Hepatocyte (in vitro differentiated cells): Measurements from ENCODE around the gene SMARCD3. TPM values are rescaled to one million over a fixed set of nuclear protein-coding genes. Genes with fewer than 3 reads are reported as not detected.

Experiments used
- DNase-seq: peaks from one replicate; pipeline ENCODE4 v3.0.0-alpha.2; 2016; ENCODE audit warnings: low spot score
- H2AFZ ChIP-seq: fragments of 200-600 bp; sonication (generic); 2 replicates; pipeline ENCODE4 v1.6.0; 2016; ENCODE audit warnings: antibody characterized with exemption, mild to moderate bottlenecking
- H3K27ac ChIP-seq: fragments of 200-600 bp; sonication (generic); 2 replicates; pipeline ENCODE4 v1.5.1; 2016; ENCODE audit warnings: mild to moderate bottlenecking
- H3K27me3 ChIP-seq: fragments of 200-600 bp; sonication (generic); 2 replicates; pipeline ENCODE4 v1.6.1; 2016
- H3K36me3 ChIP-seq: fragments of 200-600 bp; sonication (generic); replicated peaks from 2 replicates; pipeline ENCODE4 v1.5.1; 2016; ENCODE audit warnings: low read depth; ENCODE audit not compliant: insufficient read depth
- H3K4me1 ChIP-seq: fragments of 200-600 bp; sonication (generic); 2 replicates; pipeline ENCODE4 v1.5.1; 2016; ENCODE audit warnings: mild to moderate bottlenecking, moderate library complexity; ENCODE audit not compliant: insufficient read depth
- H3K4me2 ChIP-seq: fragments of 200-600 bp; sonication (generic); 2 replicates; pipeline ENCODE4 v1.6.0; 2016
- H3K4me3 ChIP-seq: fragments of 200-600 bp; sonication (generic); 2 replicates; pipeline ENCODE4 v1.5.1; 2016; ENCODE audit warnings: mild to moderate bottlenecking
- H3K79me2 ChIP-seq: fragments of 200-600 bp; sonication (generic); 2 replicates; pipeline ENCODE4 v1.6.0; 2017; ENCODE audit warnings: mild to moderate bottlenecking
- H3K9me2 ChIP-seq: fragments of 200-600 bp; sonication (generic); replicated peaks from 2 replicates; pipeline ENCODE4 v1.6.0; 2017; ENCODE audit warnings: mild to moderate bottlenecking; ENCODE audit not compliant: insufficient read depth
- H3K9me3 ChIP-seq: fragments of 200-600 bp; sonication (generic); 2 replicates; pipeline ENCODE4 v1.5.1; 2016; ENCODE audit warnings: low read depth, mild to moderate bottlenecking
- H4K20me1 ChIP-seq: fragments of 200-600 bp; sonication (generic); 2 replicates; pipeline ENCODE4 v1.6.0; 2016; ENCODE audit warnings: mild to moderate bottlenecking; ENCODE audit not compliant: insufficient read depth, poor library complexity, severe bottlenecking
- EZH2 ChIP-seq: fragments of 200-600 bp; sonication (generic); IDR thresholded peaks from 2 replicates; pipeline ENCODE4 v1.6.1; 2016; ENCODE audit warnings: antibody characterized with exemption, mild to moderate bottlenecking, borderline replicate concordance
- EZH2phosphoT487 ChIP-seq: fragments of 200-600 bp; sonication (generic); IDR thresholded peaks from one replicate; pipeline ENCODE4 v1.6.1; 2018; ENCODE audit warnings: antibody characterized with exemption, mild to moderate bottlenecking, low read depth, moderate library complexity; ENCODE audit not compliant: unreplicated experiment, severe bottlenecking
- WGBS: methylation state at CpG from one replicate; pipeline ENCODE4 v1.1.6; 2016; ENCODE audit warnings: low lambda C conversion rate; ENCODE audit errors: missing lambda C conversion rate; 5-methylcytosine and 5-hydroxymethylcytosine counted together
- polyA plus RNA-seq: library from polyadenylated mRNA; unstranded; fragments of >200 nt; fragmentation: Nextera tagmentation; extraction: Ambion mirVana; gene quantifications from 2 replicates; pipeline ENCODE4 v1.2.1, GENCODE V29; 2016
- total RNA-seq: library from RNA; depleted of rRNA; stranded (reverse); fragments of >200 nt; gene quantifications from 2 replicates; pipeline ENCODE4 v1.2.3, GENCODE V29; 2014
- TF ChIP-seq, protein P1 (sequence below): fragments of 200-600 bp; sonication (generic); IDR thresholded peaks from 2 replicates; pipeline ENCODE4 v1.5.1; 2016; ENCODE audit warnings: antibody characterized with exemption, mild to moderate bottlenecking; ENCODE audit not compliant: poor library complexity

SMARCD3 gene
- total and polyA plus RNA-seq, 2 experiments from 2014 or later = 42.4 to 73.1 TPM

DNA sequence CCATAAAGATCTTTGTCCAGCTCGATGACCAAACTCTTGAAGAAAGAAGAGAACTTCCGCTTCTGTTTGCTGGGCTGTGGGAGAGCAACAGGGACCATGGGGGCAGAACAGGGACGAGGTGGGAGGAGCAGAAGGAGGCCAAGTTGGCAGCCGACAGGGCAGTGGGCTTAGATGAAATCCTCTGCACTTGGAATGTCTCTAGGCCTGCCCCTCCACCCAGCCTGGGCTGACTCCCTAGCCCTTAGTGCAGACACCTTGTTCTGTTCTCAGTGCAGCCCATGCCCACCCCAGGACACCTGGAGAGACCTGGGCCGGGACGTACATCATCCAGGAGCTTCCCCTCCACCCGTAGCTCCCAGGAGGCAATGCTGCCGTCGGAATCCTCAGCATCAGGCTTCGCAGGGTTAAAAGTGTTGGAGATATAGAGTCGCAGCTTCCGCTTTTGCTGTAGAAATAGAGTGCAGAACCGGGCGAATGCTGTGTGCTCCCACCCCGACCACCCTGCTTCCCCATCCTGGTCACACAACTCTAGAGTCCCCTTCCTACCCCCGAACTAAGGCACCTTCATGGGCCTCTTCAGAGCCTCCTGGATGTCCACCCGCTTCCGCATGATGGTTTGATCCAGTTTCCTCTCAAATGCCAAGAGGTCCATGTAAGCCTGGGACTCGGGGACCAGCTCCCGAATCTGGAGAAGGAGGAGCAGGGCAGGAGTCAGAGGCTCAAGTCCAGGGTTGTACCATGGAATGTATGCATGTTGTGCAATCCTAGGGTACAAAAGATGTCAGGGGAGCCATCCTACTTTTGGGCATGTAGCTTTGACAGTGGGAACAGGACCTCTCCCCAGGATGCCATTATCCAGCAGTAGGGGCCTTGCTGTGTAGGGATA is 6.1 kb downstream of the SMARCD3 start:
- Histone ChIP-seq H3K36me3 (no peaks in the 10 kb centered on the region), H3K4me1 (peaks cover 28% of the 10 kb centered on the region), H4K20me1 (peaks cover 23% of the 10 kb centered on the region), H3K9me2 (no peaks in the 10 kb centered on the region), H3K4me2 (no peak overlapping the region), H2AFZ (no peak overlapping the region), H3K9me3 (no peaks in the 10 kb centered on the region), H3K4me3 (no peak overlapping the region), H3K27me3 (no peaks in the 10 kb centered on the region), H3K79me2 (peaks cover 34% of the 10 kb centered on the region), H3K27ac (no peak overlapping the region)
- DNase-seq = no peak
- TF ChIP-seq EZH2 (no peak), EZH2phosphoT487 (no peak)
- TF ChIP-seq, protein P1, sequence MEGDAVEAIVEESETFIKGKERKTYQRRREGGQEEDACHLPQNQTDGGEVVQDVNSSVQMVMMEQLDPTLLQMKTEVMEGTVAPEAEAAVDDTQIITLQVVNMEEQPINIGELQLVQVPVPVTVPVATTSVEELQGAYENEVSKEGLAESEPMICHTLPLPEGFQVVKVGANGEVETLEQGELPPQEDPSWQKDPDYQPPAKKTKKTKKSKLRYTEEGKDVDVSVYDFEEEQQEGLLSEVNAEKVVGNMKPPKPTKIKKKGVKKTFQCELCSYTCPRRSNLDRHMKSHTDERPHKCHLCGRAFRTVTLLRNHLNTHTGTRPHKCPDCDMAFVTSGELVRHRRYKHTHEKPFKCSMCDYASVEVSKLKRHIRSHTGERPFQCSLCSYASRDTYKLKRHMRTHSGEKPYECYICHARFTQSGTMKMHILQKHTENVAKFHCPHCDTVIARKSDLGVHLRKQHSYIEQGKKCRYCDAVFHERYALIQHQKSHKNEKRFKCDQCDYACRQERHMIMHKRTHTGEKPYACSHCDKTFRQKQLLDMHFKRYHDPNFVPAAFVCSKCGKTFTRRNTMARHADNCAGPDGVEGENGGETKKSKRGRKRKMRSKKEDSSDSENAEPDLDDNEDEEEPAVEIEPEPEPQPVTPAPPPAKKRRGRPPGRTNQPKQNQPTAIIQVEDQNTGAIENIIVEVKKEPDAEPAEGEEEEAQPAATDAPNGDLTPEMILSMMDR = no peak
- 80% methylated on average over 20 of the region's 20 CpGs for WGBS

- Histone ChIP-seq H4K20me1 (peaks cover 30% of the 10 kb centered on the region), H3K9me3 (no peaks in the 10 kb centered on the region), H3K36me3 (no peaks in the 10 kb centered on the region), H3K27me3 (no peaks in the 10 kb centered on the region), H3K4me2 (no peak overlapping the region), H2AFZ (no peak overlapping the region), H3K9me2 (no peaks in the 10 kb centered on the region), H3K79me2 (peaks cover 27% of the 10 kb centered on the region), H3K4me3 (no peak overlapping the region), H3K27ac (no peak overlapping the region), H3K4me1 (peaks cover 21% of the 10 kb centered on the region)
- no peak for TF ChIP-seq EZH2
- TF ChIP-seq, protein P1 = no peak
- no peak for TF ChIP-seq EZH2phosphoT487
- DNase-seq = no peak
- 92% methylated on average over 9 of the region's 9 CpGs for WGBS
Measured at GRCh38 chr7:151241755-151242096, 6.8 kb downstream of the SMARCD3 start.

GRCh38 chr7:151240942-151241754 is 7.3 kb downstream of the SMARCD3 start:
- H3K79me2 ChIP-seq = peaks cover 26% of the 10 kb centered on the region
- WGBS = 92% methylated on average over 7 of the region's 7 CpGs
- H3K9me2 ChIP-seq = no peaks in the 10 kb centered on the region
- H3K27me3 ChIP-seq = no peaks in the 10 kb centered on the region
- no peak overlapping the region for H3K27ac ChIP-seq
- no peak for DNase-seq
- TF ChIP-seq, protein P1 = no peak
- TF ChIP-seq EZH2 (no peak), EZH2phosphoT487 (no peak)
- peaks cover 30% of the 10 kb centered on the region for H4K20me1 ChIP-seq
- peaks cover 16% of the 10 kb centered on the region for H3K4me1 ChIP-seq
- H3K9me3 ChIP-seq = no peaks in the 10 kb centered on the region
- no peaks in the 10 kb centered on the region for H3K36me3 ChIP-seq
- H2AFZ ChIP-seq = no peak overlapping the region
- no peak overlapping the region for H3K4me3 ChIP-seq
- H3K4me2 ChIP-seq = no peak overlapping the region
